Keratinocyte (primary cell): ENCODE results near the gene VDAC2. TPM values are rescaled to one million over a fixed set of nuclear protein-coding genes. Genes with fewer than 3 reads are reported as not detected.

Experiments
- DNase-seq: peaks from one replicate; pipeline ENCODE4 v3.0.0-alpha.2; 2011; ENCODE audit warnings: low read depth, missing footprints, low spot score
- FAIRE-seq: peaks from 2 replicates; lab custom pipeline; 2011; peaks lifted over from hg19 to GRCh38; lab: Jason Lieb, UNC
- H2AFZ ChIP-seq: 2 replicates; pipeline ENCODE4 v1.6.0; 2012; ENCODE audit warnings: low read length, control low read depth, inconsistent platforms; ENCODE audit not compliant: control insufficient read depth
- H3K27ac ChIP-seq: 2 replicates; pipeline ENCODE4 v1.5.1; 2011; ENCODE audit warnings: low read length; ENCODE audit not compliant: control insufficient read depth, insufficient read depth
- H3K27me3 ChIP-seq: 3 replicates; pipeline ENCODE4 v1.6.0; 2011; ENCODE audit warnings: low read length; ENCODE audit not compliant: control insufficient read depth, insufficient read depth; ENCODE audit errors: extremely low read depth
- H3K36me3 ChIP-seq, 2 experiments: 2 replicates in 1 of 2; 3 replicates in 1 of 2; pipeline ENCODE4 v1.5.1; 2011; ENCODE audit warnings: low read length in 2 of 2, mild to moderate bottlenecking in 1 of 2; ENCODE audit not compliant: control insufficient read depth in 2 of 2, insufficient read depth in 2 of 2; ENCODE audit errors: extremely low read depth in 1 of 2
- H3K4me1 ChIP-seq: 3 replicates; pipeline ENCODE4 v1.5.1; 2011; ENCODE audit warnings: low read length; ENCODE audit not compliant: control insufficient read depth, insufficient read depth; ENCODE audit errors: extremely low read depth
- H3K4me2 ChIP-seq: 3 replicates; pipeline ENCODE4 v1.6.0; 2011; ENCODE audit warnings: low read depth, low read length; ENCODE audit not compliant: control insufficient read depth, insufficient read depth; ENCODE audit errors: extremely low read depth
- H3K4me3 ChIP-seq, 3 experiments: fragments of 200-600 bp in 1 of 3; sonication (generic) in 1 of 3; 2 replicates in 2 of 3; 3 replicates in 1 of 3; pipeline ENCODE4 v1.5.1; 2011 to 2016; ENCODE audit warnings: low read length in 3 of 3, mild to moderate bottlenecking in 3 of 3, control low read depth in 2 of 3, inconsistent platforms in 1 of 3, low read depth in 1 of 3, mixed read lengths in 1 of 3, mixed run types in 1 of 3, moderate library complexity in 1 of 3; ENCODE audit not compliant: control insufficient read depth in 2 of 3, insufficient read depth in 2 of 3; ENCODE audit errors: extremely low read depth in 1 of 3
- H3K79me2 ChIP-seq: 2 replicates; pipeline ENCODE4 v1.6.0; 2012; ENCODE audit warnings: low read length; ENCODE audit not compliant: control insufficient read depth, insufficient read depth
- H3K9ac ChIP-seq: 3 replicates; pipeline ENCODE4 v1.6.0; 2011; ENCODE audit warnings: low read length; ENCODE audit not compliant: control insufficient read depth, insufficient read depth; ENCODE audit errors: extremely low read depth
- H3K9me1 ChIP-seq: 3 replicates; pipeline ENCODE4 v1.6.0; 2011; ENCODE audit warnings: low read length; ENCODE audit not compliant: control insufficient read depth, insufficient read depth; ENCODE audit errors: extremely low read depth
- H3K9me3 ChIP-seq: 2 replicates; pipeline ENCODE4 v1.5.1; 2012; ENCODE audit warnings: low read depth, low read length; ENCODE audit not compliant: control insufficient read depth
- H4K20me1 ChIP-seq: 3 replicates; pipeline ENCODE4 v1.6.0; 2011; ENCODE audit warnings: low read length; ENCODE audit not compliant: control insufficient read depth, insufficient read depth; ENCODE audit errors: extremely low read depth
- EZH2 ChIP-seq: IDR thresholded peaks from one replicate; pipeline ENCODE4 v1.6.1; 2012; ENCODE audit warnings: inconsistent platforms, mild to moderate bottlenecking, low read length, moderate library complexity
- dilution Hi-C: fragments of 300-500 bp; cut with MboI; formaldehyde crosslinking; loops from one replicate; pipeline ENCODE4 v1.7.0; 2020; ENCODE audit warnings: low sequenced_read_pairs; ENCODE audit not compliant: extremely low pct_ligation_motif_present
- polyA plus RNA-seq, 5 experiments: library from polyadenylated mRNA; depleted of rRNA in 3 of 5; stranded (reverse) in 3 of 5; stranded (forward) in 1 of 5; unstranded in 1 of 5; fragments of >200 nt; gene quantifications; 1 replicate in 1 of 5; 2 replicates in 3 of 5; 3 replicates in 1 of 5; pipeline versions ENCODE4 v1.2.1 to v1.2.3, GENCODE V29; 2011 to 2012; ENCODE audit warnings: missing spikeins in 2 of 5, low read depth in 1 of 5, low replicate concordance in 1 of 5
- TF ChIP-seq, protein P1 (sequence below), 3 experiments: IDR thresholded peaks in 1 of 3; conservative IDR thresholded peaks in 1 of 3; optimal IDR thresholded peaks in 1 of 3; 2 replicates in 2 of 3; 3 replicates in 1 of 3; pipeline versions ENCODE3 to v1.5.1; 2011; ENCODE audit warnings: low read length in 3 of 3, mild to moderate bottlenecking in 3 of 3, moderate library complexity in 2 of 3, control low read depth in 1 of 3, inconsistent platforms in 1 of 3; ENCODE audit not compliant: insufficient read depth in 2 of 3; ENCODE audit errors: extremely low read depth in 1 of 3

VDAC2 gene
- polyA plus RNA-seq, 1 donor (not counting 4 experiments of a cell fraction or from before 2014, with no cell fraction given), result 152 TPM

DNA sequence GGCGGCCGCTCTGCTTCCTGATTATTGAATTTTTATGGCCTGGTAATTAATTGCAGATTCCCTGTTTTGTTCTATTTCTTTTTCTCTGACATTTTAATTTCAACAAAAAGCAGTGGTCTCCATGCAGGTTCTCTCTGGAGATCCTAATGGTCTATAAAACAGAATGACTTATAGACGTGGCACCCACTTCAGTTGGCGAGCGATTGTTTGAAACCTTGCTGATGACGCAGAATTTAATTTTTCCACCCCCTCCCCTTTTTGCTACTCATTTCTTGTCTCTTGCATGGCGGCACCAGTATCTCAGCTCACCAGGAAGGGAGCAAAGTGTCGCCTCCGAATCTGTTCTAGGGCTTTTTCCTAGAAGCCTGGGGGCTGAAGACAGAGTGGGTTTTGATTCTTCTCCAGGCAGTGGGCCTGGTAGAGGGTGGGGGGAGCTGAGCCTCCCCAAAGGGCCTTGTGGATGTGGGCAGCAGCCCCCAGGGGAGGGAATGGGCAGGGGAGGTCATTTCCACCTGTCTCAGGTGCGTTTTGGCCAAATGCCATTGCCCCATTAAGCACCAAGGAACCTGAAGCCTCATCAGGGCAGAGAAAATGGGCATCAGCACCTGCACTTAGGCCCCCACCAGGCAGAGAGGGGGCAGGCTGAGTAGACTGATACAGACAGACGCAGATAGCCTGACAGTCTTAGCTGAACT, 28.6 kb downstream of the VDAC2 start:
- no peaks in the 10 kb centered on the region for H3K79me2 ChIP-seq
- no peak overlapping the region for H3K27ac ChIP-seq
- no peaks in the 10 kb centered on the region for H3K36me3 ChIP-seq
- no peaks in the 10 kb centered on the region for H3K9me3 ChIP-seq
- H3K9ac ChIP-seq, result no peak overlapping the region
- H3K4me3 ChIP-seq, result no peak overlapping the region
- no peaks in the 10 kb centered on the region for H3K27me3 ChIP-seq
- no peak overlapping the region for H2AFZ ChIP-seq
- H3K4me2 ChIP-seq, result no peak overlapping the region
- FAIRE-seq (no peak), DNase-seq (no peak)
- H4K20me1 ChIP-seq, result no peaks in the 10 kb centered on the region
- no peaks in the 10 kb centered on the region for H3K9me1 ChIP-seq
- peaks cover 10% of the 10 kb centered on the region for H3K4me1 ChIP-seq
- no peak for TF ChIP-seq EZH2
- TF ChIP-seq, protein P1, sequence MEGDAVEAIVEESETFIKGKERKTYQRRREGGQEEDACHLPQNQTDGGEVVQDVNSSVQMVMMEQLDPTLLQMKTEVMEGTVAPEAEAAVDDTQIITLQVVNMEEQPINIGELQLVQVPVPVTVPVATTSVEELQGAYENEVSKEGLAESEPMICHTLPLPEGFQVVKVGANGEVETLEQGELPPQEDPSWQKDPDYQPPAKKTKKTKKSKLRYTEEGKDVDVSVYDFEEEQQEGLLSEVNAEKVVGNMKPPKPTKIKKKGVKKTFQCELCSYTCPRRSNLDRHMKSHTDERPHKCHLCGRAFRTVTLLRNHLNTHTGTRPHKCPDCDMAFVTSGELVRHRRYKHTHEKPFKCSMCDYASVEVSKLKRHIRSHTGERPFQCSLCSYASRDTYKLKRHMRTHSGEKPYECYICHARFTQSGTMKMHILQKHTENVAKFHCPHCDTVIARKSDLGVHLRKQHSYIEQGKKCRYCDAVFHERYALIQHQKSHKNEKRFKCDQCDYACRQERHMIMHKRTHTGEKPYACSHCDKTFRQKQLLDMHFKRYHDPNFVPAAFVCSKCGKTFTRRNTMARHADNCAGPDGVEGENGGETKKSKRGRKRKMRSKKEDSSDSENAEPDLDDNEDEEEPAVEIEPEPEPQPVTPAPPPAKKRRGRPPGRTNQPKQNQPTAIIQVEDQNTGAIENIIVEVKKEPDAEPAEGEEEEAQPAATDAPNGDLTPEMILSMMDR (optimal IDR thresholded peaks at IDR 0.05 in 1 of 3, IDR thresholded peaks at IDR 0.05 in 1 of 3, conservative IDR thresholded peaks at IDR 0.05 in 1 of 3; ENCODE audit: extremely low read depth in 1 of 3, insufficient read depth in 2 of 3, low read length in 3 of 3), result no peak
- dilution Hi-C loops, result no loop called here

DNA sequence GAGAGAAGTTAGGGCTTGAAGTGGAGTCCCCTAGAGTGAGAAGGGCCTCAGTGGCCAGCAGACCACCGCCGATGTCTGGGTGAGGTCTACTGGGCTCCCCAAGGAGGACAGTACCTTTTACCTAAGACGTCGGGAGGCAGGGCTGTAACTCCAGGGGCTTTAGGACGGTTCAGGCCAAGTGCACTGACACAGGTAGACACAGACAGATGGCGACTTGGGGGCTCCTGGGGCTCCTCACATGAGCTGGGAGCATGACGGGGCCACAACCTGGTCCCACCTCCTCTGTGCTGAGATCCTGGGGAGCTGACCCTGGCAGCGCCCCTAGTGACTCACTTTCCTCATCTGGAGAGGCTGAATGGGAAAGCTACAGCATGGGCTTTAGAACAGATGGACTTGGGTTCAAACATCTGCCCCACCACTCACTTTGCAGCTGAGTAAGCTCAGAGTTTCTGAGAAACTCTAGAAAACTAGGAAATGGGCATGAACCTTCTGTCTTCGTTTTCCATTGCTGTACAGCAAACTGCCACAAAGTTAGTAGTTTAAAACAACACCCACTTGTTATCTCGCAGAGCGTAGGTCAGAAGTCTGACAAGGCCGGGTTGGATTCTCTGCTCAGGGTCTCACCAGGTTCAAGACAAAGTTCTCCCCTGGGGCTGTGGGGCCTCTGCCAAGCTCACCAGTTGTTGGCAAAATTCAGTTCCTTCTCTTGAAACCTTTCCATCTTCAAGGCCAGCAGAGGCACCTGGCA, 29.9 kb downstream of the VDAC2 start:
- Histone ChIP-seq H2AFZ (no peak overlapping the region), H4K20me1 (no peaks in the 10 kb centered on the region), H3K27me3 (no peaks in the 10 kb centered on the region), H3K9me1 (no peaks in the 10 kb centered on the region), H3K79me2 (no peaks in the 10 kb centered on the region), H3K9ac (no peak overlapping the region), H3K36me3 (no peaks in the 10 kb centered on the region), H3K4me2 (no peak overlapping the region), H3K4me3 (no peak overlapping the region), H3K4me1 (peaks cover 16% of the 10 kb centered on the region), H3K27ac (no peak overlapping the region), H3K9me3 (no peaks in the 10 kb centered on the region)
- DNase-seq (no peak), FAIRE-seq (no peak)
- dilution Hi-C loops, result no loop called here
- TF ChIP-seq EZH2, result no peak
- TF ChIP-seq, protein P1 (optimal IDR thresholded peaks at IDR 0.05 in 1 of 3, IDR thresholded peaks at IDR 0.05 in 1 of 3, conservative IDR thresholded peaks at IDR 0.05 in 1 of 3; ENCODE audit: extremely low read depth in 1 of 3, insufficient read depth in 2 of 3, low read length in 3 of 3), result no peak
